T-helper 2 cell treated with Interferon-gamma antibody and Interleukin-4, amounts not matched to agents 5 μg/mL and 100 μg/mL, for 36 hours (primary cell): Measurements from ENCODE around the gene LIMCH1.

Source experiments
- DNase-seq: peaks from one replicate; pipeline ENCODE4 v3.0.0; 2021; ENCODE audit warnings: low spot score
- H3K27ac Mint-ChIP-seq: one replicate; pipeline ENCODE4 v1.8.0; 2021; ENCODE audit warnings: mild to moderate bottlenecking, mixed read lengths
- H3K27me3 Mint-ChIP-seq: one replicate; pipeline ENCODE4 v1.8.0; 2021; ENCODE audit warnings: low read depth, mixed read lengths
- H3K36me3 Mint-ChIP-seq: one replicate; pipeline ENCODE4 v1.8.0; 2021; ENCODE audit warnings: low read depth, mixed read lengths
- H3K4me1 Mint-ChIP-seq: one replicate; pipeline ENCODE4 v1.8.0; 2021; ENCODE audit warnings: low read depth, mixed read lengths
- H3K4me3 Mint-ChIP-seq: one replicate; pipeline ENCODE4 v1.8.0; 2022; ENCODE audit warnings: mild to moderate bottlenecking, moderate library complexity, mixed read lengths
- H3K9me3 Mint-ChIP-seq: one replicate; pipeline ENCODE4 v1.8.0; 2021; ENCODE audit warnings: mixed read lengths

Gene LIMCH1

GRCh38 chr4:41656106-41656505, 118.1 kb downstream of the LIMCH1 start:
- H3K27ac Mint-ChIP-seq: no peak overlapping the region
- H3K4me3 Mint-ChIP-seq: no peak overlapping the region
- H3K4me1 Mint-ChIP-seq: no peaks in the 10 kb centered on the region
- DNase-seq: no peak
- H3K36me3 Mint-ChIP-seq: no peaks in the 10 kb centered on the region
- no peaks in the 10 kb centered on the region for H3K9me3 Mint-ChIP-seq
- H3K27me3 Mint-ChIP-seq: no peaks in the 10 kb centered on the region

DNA sequence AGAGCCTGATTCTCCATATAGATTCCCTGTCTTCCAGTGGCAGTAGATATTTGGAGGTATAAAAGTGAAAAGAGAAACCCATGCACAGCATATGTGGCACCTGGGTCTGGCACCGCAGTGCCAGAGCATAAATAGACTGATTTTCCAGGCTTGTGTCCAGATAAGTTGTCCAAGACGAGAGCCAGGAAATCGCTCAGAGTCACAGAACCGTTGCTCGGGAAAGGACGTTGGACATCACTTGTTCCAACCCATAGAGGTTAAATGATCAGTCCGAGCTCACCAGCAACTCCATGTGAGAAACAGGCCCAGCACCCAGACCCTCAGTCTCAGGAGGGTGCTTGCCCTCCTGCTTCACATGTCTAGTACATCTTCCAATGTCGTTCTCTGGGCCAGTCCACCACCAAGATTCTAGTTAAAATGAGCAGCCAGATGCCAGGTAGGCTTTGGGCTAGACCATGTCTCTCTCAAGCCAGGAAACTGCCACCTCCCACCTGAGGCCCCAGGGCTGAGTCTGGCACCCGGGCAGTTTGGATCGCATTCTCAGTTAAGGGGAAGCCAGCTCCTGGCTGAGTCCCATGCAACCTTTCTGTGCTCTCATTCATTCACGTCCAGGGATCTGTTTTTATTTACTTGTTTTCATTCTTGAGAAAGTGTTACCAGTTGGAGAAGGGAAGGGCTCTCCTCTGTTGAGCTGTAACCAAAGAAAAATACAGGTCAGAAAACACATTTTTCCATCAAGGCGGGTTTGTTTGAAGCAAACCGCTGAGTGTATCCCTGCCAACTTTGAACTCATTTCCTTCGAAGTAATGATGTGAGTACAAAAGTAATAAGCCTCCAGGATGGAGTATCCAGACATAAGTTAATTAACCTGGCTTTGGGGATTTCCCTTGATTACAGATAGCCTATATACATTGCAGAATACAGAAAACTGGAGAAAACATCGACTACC, 118.9 kb downstream of the LIMCH1 start:
- H3K4me3 Mint-ChIP-seq: no peak overlapping the region
- no peaks in the 10 kb centered on the region for H3K36me3 Mint-ChIP-seq
- H3K27ac Mint-ChIP-seq: no peak overlapping the region
- no peaks in the 10 kb centered on the region for H3K27me3 Mint-ChIP-seq
- H3K9me3 Mint-ChIP-seq: no peaks in the 10 kb centered on the region
- no peaks in the 10 kb centered on the region for H3K4me1 Mint-ChIP-seq
- DNase-seq: no peak

DNA sequence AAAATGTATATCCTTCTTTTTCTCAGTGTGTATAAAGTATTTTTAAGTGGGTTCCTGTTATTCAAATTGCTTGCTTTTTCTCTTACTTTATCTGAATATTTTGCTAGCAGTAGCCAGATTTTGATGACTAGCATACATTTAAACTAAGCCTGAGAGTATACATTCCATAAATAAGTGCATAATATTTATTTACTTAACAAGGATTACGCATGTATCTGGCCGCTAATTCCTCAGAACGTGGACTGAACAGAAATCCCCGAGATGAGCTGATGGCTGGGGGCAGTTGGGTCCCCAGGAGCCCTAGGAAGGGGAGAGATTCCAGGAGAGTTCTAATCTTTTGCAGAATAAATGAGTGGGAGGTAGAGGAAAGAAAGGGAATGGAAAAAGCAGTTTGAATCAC, 119.6 kb downstream of the LIMCH1 start:
- no peak for DNase-seq
- H3K9me3 Mint-ChIP-seq: no peaks in the 10 kb centered on the region
- H3K27ac Mint-ChIP-seq: no peak overlapping the region
- H3K36me3 Mint-ChIP-seq: no peaks in the 10 kb centered on the region
- H3K27me3 Mint-ChIP-seq: no peaks in the 10 kb centered on the region
- H3K4me3 Mint-ChIP-seq: no peak overlapping the region
- H3K4me1 Mint-ChIP-seq: no peaks in the 10 kb centered on the region

DNA sequence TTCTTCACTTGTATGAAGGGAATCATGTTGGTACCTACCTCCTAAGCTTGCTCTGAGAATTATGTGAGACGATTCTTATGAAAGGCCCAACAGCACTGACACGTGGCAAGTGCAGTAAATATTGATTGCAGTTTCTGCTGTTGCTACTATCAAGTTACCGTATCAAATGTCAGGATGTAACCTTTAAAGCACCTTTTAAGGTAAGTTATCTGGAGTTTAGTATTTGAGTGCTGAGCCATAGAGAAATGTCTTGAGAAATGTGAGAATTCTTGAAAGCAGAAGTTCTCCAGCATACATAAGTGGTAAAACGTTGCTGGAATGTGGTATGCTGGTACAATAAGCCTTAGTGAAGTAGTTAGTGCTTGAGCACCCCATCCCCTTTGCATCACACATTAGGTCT, 120.2 kb downstream of the LIMCH1 start:
- Mint-ChIP-seq H3K4me1 (no peaks in the 10 kb centered on the region), H3K36me3 (no peaks in the 10 kb centered on the region), H3K27ac (no peak overlapping the region), H3K9me3 (no peaks in the 10 kb centered on the region), H3K27me3 (no peaks in the 10 kb centered on the region), H3K4me3 (no peak overlapping the region)
- no peak for DNase-seq

GRCh38 chr4:41660352-41660751, 122.4 kb downstream of the LIMCH1 start:
- Mint-ChIP-seq H3K36me3 (no peaks in the 10 kb centered on the region), H3K4me1 (no peaks in the 10 kb centered on the region), H3K9me3 (no peaks in the 10 kb centered on the region), H3K4me3 (no peak overlapping the region), H3K27ac (no peak overlapping the region), H3K27me3 (no peaks in the 10 kb centered on the region)
- no peak for DNase-seq

DNA sequence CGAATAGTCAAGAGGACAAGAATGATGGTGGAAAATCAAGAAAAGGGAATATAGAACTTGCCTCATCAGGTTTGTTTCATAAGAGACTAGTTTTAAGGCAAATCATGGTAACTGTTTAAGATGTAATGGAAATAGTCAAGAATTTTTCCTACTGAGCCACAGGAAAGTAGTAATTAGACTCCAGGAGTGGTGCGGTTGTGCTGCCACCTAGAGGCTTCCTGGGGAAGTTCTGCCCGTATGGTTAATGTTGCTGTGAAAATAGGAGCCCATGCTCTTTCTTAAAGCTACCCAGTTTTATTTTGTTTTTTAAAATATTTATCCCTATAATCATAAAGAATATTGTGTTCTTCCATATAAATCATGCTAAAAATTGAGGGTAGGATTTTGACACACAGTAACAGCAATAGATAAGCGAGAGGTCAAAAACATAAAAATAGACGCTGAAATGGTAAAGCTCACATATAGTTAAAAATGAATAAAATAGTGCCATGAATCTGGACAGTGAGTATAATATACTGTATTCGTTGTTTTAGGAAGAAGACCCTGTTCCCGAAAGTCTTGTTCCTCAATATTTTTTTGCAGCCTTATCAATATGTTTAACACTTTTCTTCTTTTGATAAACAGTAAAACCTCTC, 123.6 kb downstream of the LIMCH1 start:
- Mint-ChIP-seq H3K27me3 (no peaks in the 10 kb centered on the region), H3K36me3 (no peaks in the 10 kb centered on the region), H3K27ac (no peak overlapping the region), H3K9me3 (no peaks in the 10 kb centered on the region), H3K4me3 (no peak overlapping the region), H3K4me1 (no peaks in the 10 kb centered on the region)
- DNase-seq: no peak

GRCh38 chr4:41665636-41666207, 127.8 kb downstream of the LIMCH1 start:
- H3K4me1 Mint-ChIP-seq: no peaks in the 10 kb centered on the region
- H3K36me3 Mint-ChIP-seq: no peaks in the 10 kb centered on the region
- no peaks in the 10 kb centered on the region for H3K27me3 Mint-ChIP-seq
- no peak overlapping the region for H3K27ac Mint-ChIP-seq
- no peak for DNase-seq
- H3K9me3 Mint-ChIP-seq: no peaks in the 10 kb centered on the region
- H3K4me3 Mint-ChIP-seq: no peak overlapping the region

- Mint-ChIP-seq H3K4me1 (no peaks in the 10 kb centered on the region), H3K36me3 (no peaks in the 10 kb centered on the region), H3K4me3 (no peak overlapping the region), H3K27ac (no peak overlapping the region), H3K27me3 (no peaks in the 10 kb centered on the region), H3K9me3 (no peaks in the 10 kb centered on the region)
- no peak for DNase-seq
These were observed 130.1 kb downstream of the LIMCH1 start for GRCh38 chr4:41668024-41668423.

DNA sequence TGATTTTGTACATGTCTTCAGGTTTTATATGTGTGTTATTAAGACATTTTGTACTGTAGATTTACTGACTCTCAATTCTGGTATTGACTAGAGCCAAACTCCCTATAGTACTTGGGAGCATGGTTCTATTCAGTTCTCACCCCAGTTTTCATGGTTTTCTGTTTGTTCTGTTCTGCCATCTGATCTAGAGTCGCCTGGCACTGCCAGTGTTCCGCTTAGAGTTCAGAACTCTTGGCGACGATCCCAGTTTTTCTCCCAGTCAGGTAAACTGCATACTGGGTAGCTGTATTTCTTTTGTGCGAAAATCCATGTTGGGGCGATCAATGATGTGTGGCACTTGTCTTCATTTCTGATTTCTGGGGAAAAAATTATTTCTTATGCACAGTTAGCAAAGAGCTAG, 132.6 kb downstream of the LIMCH1 start:
- Mint-ChIP-seq H3K27ac (no peak overlapping the region), H3K4me1 (no peaks in the 10 kb centered on the region), H3K4me3 (no peak overlapping the region), H3K36me3 (no peaks in the 10 kb centered on the region), H3K27me3 (no peaks in the 10 kb centered on the region), H3K9me3 (no peaks in the 10 kb centered on the region)
- DNase-seq: no peak

- H3K27ac Mint-ChIP-seq: no peak overlapping the region
- H3K36me3 Mint-ChIP-seq: no peaks in the 10 kb centered on the region
- no peaks in the 10 kb centered on the region for H3K4me1 Mint-ChIP-seq
- H3K4me3 Mint-ChIP-seq: no peak overlapping the region
- no peaks in the 10 kb centered on the region for H3K9me3 Mint-ChIP-seq
- H3K27me3 Mint-ChIP-seq: no peaks in the 10 kb centered on the region
- DNase-seq: no peak
These were observed 133.0 kb downstream of the LIMCH1 start for GRCh38 chr4:41670982-41671381.

DNA sequence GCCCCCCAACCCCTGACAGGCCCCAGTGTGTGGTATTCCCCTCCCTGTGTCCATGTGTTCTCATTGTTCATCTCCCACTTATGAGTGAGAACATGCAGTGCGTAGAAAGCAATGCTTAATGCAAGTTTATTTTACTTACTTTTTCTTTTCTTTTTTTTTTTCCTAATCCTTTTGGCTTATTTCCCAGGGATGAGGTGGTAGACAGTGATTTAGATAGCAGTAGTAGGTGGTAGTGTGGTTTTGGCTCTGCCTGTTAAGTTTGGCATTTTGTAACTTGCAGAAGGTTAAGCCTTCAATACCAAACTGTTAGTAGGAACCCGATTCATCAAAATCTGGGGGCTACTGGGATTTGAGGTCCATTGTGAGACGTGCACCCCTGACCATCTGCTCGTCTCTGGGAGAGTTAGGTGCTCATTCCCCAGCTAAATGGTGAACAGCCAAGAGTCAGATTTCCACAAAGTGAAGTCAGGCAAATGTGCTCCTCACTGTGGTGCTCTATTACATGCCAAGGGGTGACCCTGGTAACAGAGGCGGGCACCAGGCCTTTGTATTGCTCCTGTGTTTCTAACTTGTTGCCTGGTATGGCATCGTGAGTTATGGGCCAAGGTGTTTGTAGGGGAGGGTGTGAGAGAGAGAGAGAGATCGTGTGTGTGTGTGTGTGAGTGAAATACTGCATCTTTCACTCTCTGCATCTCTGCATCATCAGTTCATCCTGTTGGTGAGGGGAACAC, 140.3 kb downstream of the LIMCH1 start:
- Mint-ChIP-seq H3K4me3 (no peak overlapping the region), H3K27ac (no peak overlapping the region), H3K9me3 (no peaks in the 10 kb centered on the region), H3K4me1 (no peaks in the 10 kb centered on the region), H3K36me3 (no peaks in the 10 kb centered on the region), H3K27me3 (no peaks in the 10 kb centered on the region)
- no peak for DNase-seq

GRCh38 chr4:41678951-41679350, 141.0 kb downstream of the LIMCH1 start:
- DNase-seq: no peak
- Mint-ChIP-seq H3K27ac (no peak overlapping the region), H3K4me1 (no peaks in the 10 kb centered on the region), H3K36me3 (no peaks in the 10 kb centered on the region), H3K4me3 (no peak overlapping the region), H3K9me3 (no peaks in the 10 kb centered on the region), H3K27me3 (no peaks in the 10 kb centered on the region)

DNA sequence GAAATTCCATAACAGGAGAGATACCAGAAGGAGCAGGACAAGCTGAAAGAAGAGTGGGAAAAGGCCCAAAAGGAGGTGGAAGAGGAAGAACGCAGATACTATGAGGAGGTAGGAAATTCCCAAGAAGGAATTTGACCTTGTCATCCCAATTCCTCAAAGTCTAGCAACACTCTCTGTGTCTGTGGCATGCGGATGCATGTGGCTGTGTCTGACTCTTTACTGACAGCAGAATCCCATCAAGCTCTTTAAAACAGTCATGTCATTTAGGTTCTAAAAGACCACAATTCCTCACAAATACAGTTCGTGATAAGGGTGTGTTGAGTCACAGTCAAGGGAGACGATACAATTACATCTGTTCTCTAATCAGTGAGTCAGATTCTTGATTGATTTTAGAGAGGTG, 142.0 kb downstream of the LIMCH1 start:
- DNase-seq: no peak
- H3K27me3 Mint-ChIP-seq: no peaks in the 10 kb centered on the region
- H3K4me1 Mint-ChIP-seq: no peaks in the 10 kb centered on the region
- no peaks in the 10 kb centered on the region for H3K9me3 Mint-ChIP-seq
- no peak overlapping the region for H3K27ac Mint-ChIP-seq
- no peaks in the 10 kb centered on the region for H3K36me3 Mint-ChIP-seq
- H3K4me3 Mint-ChIP-seq: no peak overlapping the region

- no peaks in the 10 kb centered on the region for H3K4me1 Mint-ChIP-seq
These were observed 143.1 kb downstream of the LIMCH1 start for GRCh38 chr4:41681054-41681453.

More at GRCh38 chr4:41681054-41681453, 143.1 kb downstream of the LIMCH1 start:
- H3K4me3 Mint-ChIP-seq: no peak overlapping the region
- no peaks in the 10 kb centered on the region for H3K27me3 Mint-ChIP-seq
- no peaks in the 10 kb centered on the region for H3K36me3 Mint-ChIP-seq
- no peak for DNase-seq
- no peaks in the 10 kb centered on the region for H3K9me3 Mint-ChIP-seq
- H3K27ac Mint-ChIP-seq: no peak overlapping the region
